Measurements from ENCODE around the gene TTLL8.

TTLL8 gene

GRCh38 chr22:49976439-49977175, 81.5 kb downstream of the TTLL8 start:
- DNase-seq: no peak

- no peak for DNase-seq
Measured at GRCh38 chr22:49975543-49976389, 82.3 kb downstream of the TTLL8 start.

GRCh38 chr22:49973018-49973961, 84.8 kb downstream of the TTLL8 start:
- DNase-seq: no peak

GRCh38 chr22:49972163-49973017, 85.7 kb downstream of the TTLL8 start:
- DNase-seq: no peak

- peak; percentile 50 for DNase-seq
Measured at GRCh38 chr22:49971232-49972162, 86.6 kb downstream of the TTLL8 start.

- DNase-seq: peak; percentile 94
Measured at GRCh38 chr22:49970528-49971231, 87.4 kb downstream of the TTLL8 start.

- no peak for DNase-seq
Measured at GRCh38 chr22:49969751-49970527, 88.2 kb downstream of the TTLL8 start.

- DNase-seq: no peak
Measured at GRCh38 chr22:49968831-49969661, 89.1 kb downstream of the TTLL8 start.
